GM18517 (cell line): ENCODE data around the gene ZNF891.

Experiments used
- ATAC-seq: cut with Tn5 transposase; IDR thresholded peaks from one replicate; pipeline ENCODE4 v1.9.1; 2021; ENCODE audit warnings: mild to moderate bottlenecking, moderate library complexity; ENCODE audit not compliant: unreplicated experiment

The ZNF891 gene

GRCh38 chr12:133130038-133130807, at the start of gene ZNF891, which contains the start of gene ZNF10:
Gene ZNF891 (minus strand): TSS chr12:133130274. CDS start chr12:133121918, 8,356 bp downstream.
Gene ZNF10 (plus strand): TSS chr12:133130627. CDS start chr12:133144493, 13,866 bp downstream.
- peak; percentile 91 for ATAC-seq

- no peak for ATAC-seq
Measured at GRCh38 chr12:133174901-133175300, 44.8 kb upstream of the ZNF891 start.

GRCh38 chr12:133172491-133172890, 42.4 kb upstream of the ZNF891 start:
- ATAC-seq, result no peak

- no peak for ATAC-seq
Measured at GRCh38 chr12:133165776-133166175, 35.7 kb upstream of the ZNF891 start.

- ATAC-seq, result no peak
Measured at GRCh38 chr12:133156125-133156690, 26.1 kb upstream of the ZNF891 start.

- ATAC-seq, result no peak
Measured at GRCh38 chr12:133145981-133146380, 15.9 kb upstream of the ZNF891 start.

- no peak for ATAC-seq
Measured at GRCh38 chr12:133135747-133136146, 5.7 kb upstream of the ZNF891 start.

- ATAC-seq, result no peak
Measured at GRCh38 chr12:133130808-133131128, 694 bp upstream of the ZNF891 start.

GRCh38 chr12:133129368-133130037, 571 bp downstream of the ZNF891 start:
- peak; percentile 1 for ATAC-seq

GRCh38 chr12:133124674-133125073, 5.4 kb downstream of the ZNF891 start:
- ATAC-seq, result no peak

- no peak for ATAC-seq
Measured at GRCh38 chr12:133120385-133121191, 9.5 kb downstream of the ZNF891 start.

GRCh38 chr12:133108150-133108549, 21.9 kb downstream of the ZNF891 start:
- no peak for ATAC-seq

- ATAC-seq, result no peak
Measured at GRCh38 chr12:133107121-133107520, 23.0 kb downstream of the ZNF891 start.

- ATAC-seq, result no peak
Measured at GRCh38 chr12:133106253-133106652, 23.8 kb downstream of the ZNF891 start.

- no peak for ATAC-seq
Measured at GRCh38 chr12:133105620-133106019, 24.5 kb downstream of the ZNF891 start.

- ATAC-seq, result no peak
Measured at GRCh38 chr12:133083345-133083744, 46.7 kb downstream of the ZNF891 start.

- peak; percentile 24 for ATAC-seq
Measured at GRCh38 chr12:133081159-133081780, 48.8 kb downstream of the ZNF891 start.

- peak; percentile 60 for ATAC-seq
Measured at GRCh38 chr12:133080368-133081158, 49.5 kb downstream of the ZNF891 start, which contains the start of gene ZNF140. Gene ZNF140 (plus strand): TSS chr12:133080923. CDS start chr12:133081321, 398 bp downstream.

GRCh38 chr12:133080026-133080367, 50.1 kb downstream of the ZNF891 start:
- ATAC-seq, result peak; percentile 85

GRCh38 chr12:133073836-133074235, 56.2 kb downstream of the ZNF891 start:
- no peak for ATAC-seq
